Fibroblast of lung (primary cell): ENCODE results near the gene PTGDS.

Experiments used
- CTCF ChIP-seq, 2 donors: IDR thresholded peaks in 1 of 2; conservative IDR thresholded peaks in 1 of 2; 1 replicate in 1 of 2; 2 replicates in 1 of 2; pipeline ENCODE4 v1.5.1; 2011 to 2012; ENCODE audit warnings: low read length in 2 of 2, control low read depth in 1 of 2, inconsistent platforms in 1 of 2, low read depth in 1 of 2, mild to moderate bottlenecking in 1 of 2
- EZH2 ChIP-seq: IDR thresholded peaks from 2 replicates; pipeline ENCODE4 v1.5.1; 2012; ENCODE audit warnings: low read length, control low read depth, mild to moderate bottlenecking; ENCODE audit errors: missing control alignments

GRCh38 chr9:136995362-136995761 is 18.1 kb downstream of the PTGDS start:
- no peak for TF ChIP-seq CTCF (conservative IDR thresholded peaks at IDR 0.05 in 1 of 2, IDR thresholded peaks at IDR 0.05 in 1 of 2; ENCODE audit: low read depth in 1 of 2, low read length in 2 of 2)
- TF ChIP-seq EZH2, result no peak
